Keratinocyte (primary cell): ENCODE measurements around the gene COASY. TPM values are rescaled to one million over a fixed set of nuclear protein-coding genes. Genes with fewer than 3 reads are reported as not detected.

ENCODE experiments used
- DNase-seq: peaks from one replicate; pipeline ENCODE4 v3.0.0-alpha.2; 2011; ENCODE audit warnings: low read depth, missing footprints, low spot score
- FAIRE-seq: peaks from 2 replicates; lab custom pipeline; 2011; peaks lifted over from hg19 to GRCh38; lab: Jason Lieb, UNC
- H2AFZ ChIP-seq: 2 replicates; pipeline ENCODE4 v1.6.0; 2012; ENCODE audit warnings: low read length, control low read depth, inconsistent platforms; ENCODE audit not compliant: control insufficient read depth
- H3K27ac ChIP-seq: 2 replicates; pipeline ENCODE4 v1.5.1; 2011; ENCODE audit warnings: low read length; ENCODE audit not compliant: control insufficient read depth, insufficient read depth
- H3K27me3 ChIP-seq: 3 replicates; pipeline ENCODE4 v1.6.0; 2011; ENCODE audit warnings: low read length; ENCODE audit not compliant: control insufficient read depth, insufficient read depth; ENCODE audit errors: extremely low read depth
- H3K36me3 ChIP-seq, 2 experiments: 2 replicates in 1 of 2; 3 replicates in 1 of 2; pipeline ENCODE4 v1.5.1; 2011; ENCODE audit warnings: low read length in 2 of 2, mild to moderate bottlenecking in 1 of 2; ENCODE audit not compliant: control insufficient read depth in 2 of 2, insufficient read depth in 2 of 2; ENCODE audit errors: extremely low read depth in 1 of 2
- H3K4me1 ChIP-seq: 3 replicates; pipeline ENCODE4 v1.5.1; 2011; ENCODE audit warnings: low read length; ENCODE audit not compliant: control insufficient read depth, insufficient read depth; ENCODE audit errors: extremely low read depth
- H3K4me2 ChIP-seq: 3 replicates; pipeline ENCODE4 v1.6.0; 2011; ENCODE audit warnings: low read depth, low read length; ENCODE audit not compliant: control insufficient read depth, insufficient read depth; ENCODE audit errors: extremely low read depth
- H3K4me3 ChIP-seq, 3 experiments: fragments of 200-600 bp in 1 of 3; sonication (generic) in 1 of 3; 2 replicates in 2 of 3; 3 replicates in 1 of 3; pipeline ENCODE4 v1.5.1; 2011 to 2016; ENCODE audit warnings: low read length in 3 of 3, mild to moderate bottlenecking in 3 of 3, control low read depth in 2 of 3, inconsistent platforms in 1 of 3, low read depth in 1 of 3, mixed read lengths in 1 of 3, mixed run types in 1 of 3, moderate library complexity in 1 of 3; ENCODE audit not compliant: control insufficient read depth in 2 of 3, insufficient read depth in 2 of 3; ENCODE audit errors: extremely low read depth in 1 of 3
- H3K79me2 ChIP-seq: 2 replicates; pipeline ENCODE4 v1.6.0; 2012; ENCODE audit warnings: low read length; ENCODE audit not compliant: control insufficient read depth, insufficient read depth
- H3K9ac ChIP-seq: 3 replicates; pipeline ENCODE4 v1.6.0; 2011; ENCODE audit warnings: low read length; ENCODE audit not compliant: control insufficient read depth, insufficient read depth; ENCODE audit errors: extremely low read depth
- H3K9me1 ChIP-seq: 3 replicates; pipeline ENCODE4 v1.6.0; 2011; ENCODE audit warnings: low read length; ENCODE audit not compliant: control insufficient read depth, insufficient read depth; ENCODE audit errors: extremely low read depth
- H3K9me3 ChIP-seq: 2 replicates; pipeline ENCODE4 v1.5.1; 2012; ENCODE audit warnings: low read depth, low read length; ENCODE audit not compliant: control insufficient read depth
- H4K20me1 ChIP-seq: 3 replicates; pipeline ENCODE4 v1.6.0; 2011; ENCODE audit warnings: low read length; ENCODE audit not compliant: control insufficient read depth, insufficient read depth; ENCODE audit errors: extremely low read depth
- EZH2 ChIP-seq: IDR thresholded peaks from one replicate; pipeline ENCODE4 v1.6.1; 2012; ENCODE audit warnings: inconsistent platforms, mild to moderate bottlenecking, low read length, moderate library complexity
- dilution Hi-C: fragments of 300-500 bp; cut with MboI; formaldehyde crosslinking; loops from one replicate; pipeline ENCODE4 v1.7.0; 2020; ENCODE audit warnings: low sequenced_read_pairs; ENCODE audit not compliant: extremely low pct_ligation_motif_present
- polyA plus RNA-seq, 5 experiments: library from polyadenylated mRNA; depleted of rRNA in 3 of 5; stranded (reverse) in 3 of 5; stranded (forward) in 1 of 5; unstranded in 1 of 5; fragments of >200 nt; gene quantifications; 1 replicate in 1 of 5; 2 replicates in 3 of 5; 3 replicates in 1 of 5; pipeline versions ENCODE4 v1.2.1 to v1.2.3, GENCODE V29; 2011 to 2012; ENCODE audit warnings: missing spikeins in 2 of 5, low read depth in 1 of 5, low replicate concordance in 1 of 5
- TF ChIP-seq, protein P1 (sequence below), 3 experiments: IDR thresholded peaks in 1 of 3; conservative IDR thresholded peaks in 1 of 3; optimal IDR thresholded peaks in 1 of 3; 2 replicates in 2 of 3; 3 replicates in 1 of 3; pipeline versions ENCODE3 to v1.5.1; 2011; ENCODE audit warnings: low read length in 3 of 3, mild to moderate bottlenecking in 3 of 3, moderate library complexity in 2 of 3, control low read depth in 1 of 3, inconsistent platforms in 1 of 3; ENCODE audit not compliant: insufficient read depth in 2 of 3; ENCODE audit errors: extremely low read depth in 1 of 3

Gene COASY
- polyA plus RNA-seq, 1 donor (not counting 4 experiments of a cell fraction or from before 2014, with no cell fraction given), result 26.2 TPM

DNA sequence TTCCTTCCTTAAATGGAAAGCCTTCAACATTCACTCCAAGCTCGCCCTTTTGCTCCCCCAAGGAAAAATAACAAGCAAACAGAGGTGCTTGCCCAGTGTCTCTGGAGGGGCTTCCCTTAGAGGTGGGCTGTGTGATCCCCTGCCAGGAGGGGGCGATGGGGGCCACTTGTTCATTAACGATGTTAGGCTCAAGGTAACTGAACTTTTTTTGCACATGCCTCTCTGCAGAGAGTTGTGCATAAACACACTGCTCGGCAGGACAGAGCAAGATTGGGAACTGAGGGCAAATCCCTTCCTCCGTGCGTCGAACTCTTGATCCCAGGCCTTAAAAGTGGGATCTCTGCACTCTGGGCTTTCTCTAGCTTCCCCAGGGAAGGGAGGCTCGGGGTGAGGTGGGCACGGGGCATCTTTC, 41.4 kb upstream of the COASY start:
- peak overlapping the region; percentile 15 for H3K27ac ChIP-seq
- DNase-seq (no peak), FAIRE-seq (no peak)
- peak overlapping the region; percentile 89 for H3K4me2 ChIP-seq
- H4K20me1 ChIP-seq, result no peaks in the 10 kb centered on the region
- no peak for TF ChIP-seq EZH2
- TF ChIP-seq, protein P1, sequence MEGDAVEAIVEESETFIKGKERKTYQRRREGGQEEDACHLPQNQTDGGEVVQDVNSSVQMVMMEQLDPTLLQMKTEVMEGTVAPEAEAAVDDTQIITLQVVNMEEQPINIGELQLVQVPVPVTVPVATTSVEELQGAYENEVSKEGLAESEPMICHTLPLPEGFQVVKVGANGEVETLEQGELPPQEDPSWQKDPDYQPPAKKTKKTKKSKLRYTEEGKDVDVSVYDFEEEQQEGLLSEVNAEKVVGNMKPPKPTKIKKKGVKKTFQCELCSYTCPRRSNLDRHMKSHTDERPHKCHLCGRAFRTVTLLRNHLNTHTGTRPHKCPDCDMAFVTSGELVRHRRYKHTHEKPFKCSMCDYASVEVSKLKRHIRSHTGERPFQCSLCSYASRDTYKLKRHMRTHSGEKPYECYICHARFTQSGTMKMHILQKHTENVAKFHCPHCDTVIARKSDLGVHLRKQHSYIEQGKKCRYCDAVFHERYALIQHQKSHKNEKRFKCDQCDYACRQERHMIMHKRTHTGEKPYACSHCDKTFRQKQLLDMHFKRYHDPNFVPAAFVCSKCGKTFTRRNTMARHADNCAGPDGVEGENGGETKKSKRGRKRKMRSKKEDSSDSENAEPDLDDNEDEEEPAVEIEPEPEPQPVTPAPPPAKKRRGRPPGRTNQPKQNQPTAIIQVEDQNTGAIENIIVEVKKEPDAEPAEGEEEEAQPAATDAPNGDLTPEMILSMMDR (optimal IDR thresholded peaks at IDR 0.05 in 1 of 3, IDR thresholded peaks at IDR 0.05 in 1 of 3, conservative IDR thresholded peaks at IDR 0.05 in 1 of 3; ENCODE audit: extremely low read depth in 1 of 3, insufficient read depth in 2 of 3, low read length in 3 of 3), result peak; percentile 21 to 61 (median 43)
- H3K9me3 ChIP-seq, result no peaks in the 10 kb centered on the region
- H3K79me2 ChIP-seq, result no peaks in the 10 kb centered on the region
- no peak overlapping the region for H2AFZ ChIP-seq
- no peaks in the 10 kb centered on the region for H3K9me1 ChIP-seq
- H3K4me1 ChIP-seq, result peaks cover 51% of the 10 kb centered on the region
- dilution Hi-C loops, result loop anchor here (25.0 kb wide), 1 partner anchor 208 kb away; no protein-coding TSS in a partner anchor
- peak overlapping the region; percentile 16 for H3K9ac ChIP-seq
- no peaks in the 10 kb centered on the region for H3K27me3 ChIP-seq
- H3K36me3 ChIP-seq, result peaks cover 0 to 11% of the 10 kb centered on the region in 2 experiments
- no peak overlapping the region for H3K4me3 ChIP-seq

DNA sequence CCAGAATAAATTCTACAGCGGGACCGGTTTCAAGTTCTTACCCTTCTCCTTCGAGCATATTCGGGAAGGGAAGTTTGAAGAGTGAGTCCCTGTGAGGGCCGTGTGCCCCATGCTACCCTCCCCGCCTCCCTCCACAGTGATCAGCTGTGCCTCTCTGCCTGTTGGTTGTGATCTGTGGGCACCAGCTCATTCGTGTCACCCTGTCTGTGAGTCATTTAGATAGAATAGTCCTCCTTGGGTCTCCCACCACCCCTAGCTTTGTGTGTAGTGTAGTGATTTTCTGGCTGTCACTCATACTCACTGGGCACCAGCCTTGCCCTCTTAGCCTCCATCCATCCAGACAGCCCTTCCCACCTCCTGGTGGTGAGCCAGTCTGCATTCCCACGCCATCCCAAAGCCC, 40.9 kb upstream of the COASY start:
- no peak for FAIRE-seq
- dilution Hi-C loops, result loop anchor here (25.0 kb wide), 1 partner anchor 209 kb away; no protein-coding TSS in a partner anchor
- peaks cover 54% of the 10 kb centered on the region for H3K4me1 ChIP-seq

More for the DNA sequence above, 40.9 kb upstream of the COASY start:
- Histone ChIP-seq H3K9me1 (no peaks in the 10 kb centered on the region), H3K9ac (no peak overlapping the region), H3K79me2 (no peaks in the 10 kb centered on the region), H3K9me3 (no peaks in the 10 kb centered on the region), H3K36me3 (peaks cover 0 to 9% of the 10 kb centered on the region in 2 experiments), H3K4me3 (no peak overlapping the region), H3K27ac (no peak overlapping the region), H3K27me3 (no peaks in the 10 kb centered on the region), H4K20me1 (no peaks in the 10 kb centered on the region), H2AFZ (no peak overlapping the region), H3K4me2 (no peak overlapping the region)
- DNase-seq, result no peak
- TF ChIP-seq EZH2, result no peak
- TF ChIP-seq, protein P1 (optimal IDR thresholded peaks at IDR 0.05 in 1 of 3, IDR thresholded peaks at IDR 0.05 in 1 of 3, conservative IDR thresholded peaks at IDR 0.05 in 1 of 3; ENCODE audit: extremely low read depth in 1 of 3, insufficient read depth in 2 of 3, low read length in 3 of 3), result no peak
